Transverse colon (tissue), 3 donors: ENCODE data around the gene B4GALT2.

ENCODE experiments used
- CTCF ChIP-seq, 5 experiments: fragments of 200-600 bp in 3 of 5; fragments of 450-650 bp in 2 of 5; sonication (generic) in 3 of 5; IDR thresholded peaks; 1 replicate in 2 of 5; 2 replicates in 3 of 5; pipeline ENCODE4 v1.5.1; 2016 to 2017; ENCODE audit warnings: antibody characterized with exemption in 5 of 5, inconsistent platforms in 3 of 5, mild to moderate bottlenecking in 2 of 5, moderate library complexity in 1 of 5
- EP300 ChIP-seq: sonication (generic); formaldehyde crosslinking; IDR thresholded peaks from one replicate; pipeline ENCODE4 v1.6.1; 2017; ENCODE audit warnings: antibody characterized with exemption, low read depth
- POLR2A ChIP-seq: fragments of 450-650 bp; IDR thresholded peaks from one replicate; pipeline ENCODE4 v1.6.1; 2016; ENCODE audit warnings: antibody characterized with exemption, mild to moderate bottlenecking, moderate library complexity

DNA sequence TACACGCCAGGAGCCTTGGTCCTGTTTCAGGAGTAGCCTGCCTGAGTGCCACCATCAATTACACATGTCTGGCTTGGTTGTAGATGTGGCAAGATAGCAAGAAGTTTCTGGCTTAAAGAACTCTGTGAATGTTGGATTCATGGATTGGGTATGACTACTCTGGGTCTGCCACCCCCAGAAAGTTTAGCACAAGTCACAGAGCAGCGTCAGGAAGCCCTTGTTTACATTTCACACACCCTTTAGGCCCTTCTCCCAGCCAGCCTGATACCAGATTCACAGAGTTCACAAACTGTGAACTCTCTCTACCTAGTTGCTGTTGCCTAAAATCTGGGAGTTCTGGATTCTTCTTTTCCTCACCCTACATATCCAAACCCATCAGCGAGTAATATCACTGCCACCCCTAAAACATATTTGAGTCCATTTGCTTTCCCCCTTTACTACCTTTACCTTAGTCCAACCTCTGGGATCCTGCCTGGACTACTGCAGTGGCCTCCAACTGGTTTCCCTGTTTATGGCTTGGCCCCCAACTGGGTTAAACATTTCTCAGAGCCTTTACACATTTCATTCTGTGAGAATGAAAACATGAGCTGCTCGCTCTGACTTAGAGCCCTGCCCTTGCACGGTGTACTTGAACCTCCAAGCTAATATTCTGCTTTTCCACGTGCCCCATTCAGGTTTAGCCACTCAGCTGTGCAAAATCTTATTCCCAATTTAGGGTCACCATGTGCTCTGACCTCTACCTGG lies 8.3 kb downstream of the B4GALT2 start:
- TF ChIP-seq CTCF (IDR thresholded peaks at IDR 0.05) = no peak
- TF ChIP-seq POLR2A = no peak
- TF ChIP-seq EP300 = no peak
